HepG2 (cell line): Measurements from ENCODE around the gene NOP56. TPM values are rescaled to one million over a fixed set of nuclear protein-coding genes. Genes with fewer than 3 reads are reported as not detected.

ENCODE experiments used
- ATF4 ChIP-seq, 2 experiments: fragments of 450-650 bp in 1 of 2; sonication (generic) in 1 of 2; formaldehyde crosslinking; IDR thresholded peaks; 2 replicates each; pipeline versions ENCODE4 v1.5.0 to v1.8.0; 2020 to 2022; ENCODE audit warnings: mild to moderate bottlenecking in 1 of 2, missing genetic modification reagents in 1 of 2
- KLF11 ChIP-seq: IDR thresholded peaks from 2 replicates; pipeline ENCODE4 v1.6.1; 2016; ENCODE audit warnings: missing compliant biosample characterization
- LCORL ChIP-seq, 2 experiments: fragments of 450-650 bp in 1 of 2; sonication (generic) in 1 of 2; formaldehyde crosslinking in 1 of 2; IDR thresholded peaks; 2 replicates each; pipeline versions ENCODE4 v1.5.0 to v1.6.1; 2017 to 2020; ENCODE audit warnings: antibody characterized with exemption in 1 of 2, missing genetic modification reagents in 1 of 2
- MIXL1 ChIP-seq: IDR thresholded peaks from 2 replicates; pipeline ENCODE4 v1.6.1; 2016
- PAX8 ChIP-seq: sonication (generic); formaldehyde crosslinking; IDR thresholded peaks from 2 replicates; pipeline ENCODE4 v1.8.0; 2022; ENCODE audit warnings: mild to moderate bottlenecking, missing genetic modification reagents, borderline replicate concordance
- POLR2A ChIP-seq, 2 experiments: IDR thresholded peaks; 2 replicates each; pipeline ENCODE4 v1.6.1; 2011; ENCODE audit warnings: low read depth in 2 of 2, low read length in 2 of 2, mild to moderate bottlenecking in 1 of 2, moderate library complexity in 1 of 2; ENCODE audit not compliant: insufficient read depth in 1 of 2
- RARA ChIP-seq: IDR thresholded peaks from 2 replicates; pipeline ENCODE4 v1.6.1; 2016; ENCODE audit warnings: missing genetic modification reagents, missing compliant biosample characterization
- RBFOX2 ChIP-seq: fragments of 200-400 bp; formaldehyde crosslinking; IDR thresholded peaks from 2 replicates; pipeline ENCODE4 v1.6.1; 2017; ENCODE audit warnings: low read depth, mild to moderate bottlenecking, low read length
- SNAPC2 ChIP-seq: sonication (generic); formaldehyde crosslinking; IDR thresholded peaks from 2 replicates; pipeline ENCODE4 v1.8.1; 2022; ENCODE audit warnings: mild to moderate bottlenecking, missing genetic modification reagents
- TFDP1 ChIP-seq: IDR thresholded peaks from 2 replicates; pipeline ENCODE4 v1.6.1; 2016; ENCODE audit warnings: missing compliant biosample characterization, missing genetic modification reagents, borderline replicate concordance
- ZBED4 ChIP-seq: sonication (generic); formaldehyde crosslinking; IDR thresholded peaks from 2 replicates; pipeline ENCODE4 v1.4.0; 2020; ENCODE audit warnings: missing genetic modification reagents, borderline replicate concordance
- ZFAT ChIP-seq: sonication (generic); formaldehyde crosslinking; conservative IDR thresholded peaks from 2 replicates; pipeline ENCODE4 v1.8.1; 2023; ENCODE audit warnings: missing genetic modification reagents, inconsistent platforms
- ZNF121 ChIP-seq: sonication (generic); formaldehyde crosslinking; IDR thresholded peaks from 2 replicates; pipeline ENCODE4 v1.5.0; 2020; ENCODE audit warnings: mild to moderate bottlenecking, missing genetic modification reagents
- ZNF253 ChIP-seq: sonication (generic); formaldehyde crosslinking; IDR thresholded peaks from 2 replicates; pipeline ENCODE4 v1.8.0; 2022; ENCODE audit warnings: mild to moderate bottlenecking, missing genetic modification reagents, borderline replicate concordance
- ZNF292 ChIP-seq: sonication (generic); formaldehyde crosslinking; IDR thresholded peaks from 2 replicates; pipeline ENCODE4 v1.8.1; 2022; ENCODE audit warnings: mild to moderate bottlenecking, low read depth, missing genetic modification reagents, borderline replicate concordance
- ZNF3 ChIP-seq: IDR thresholded peaks from 2 replicates; pipeline ENCODE4 v1.7.0; 2017; ENCODE audit warnings: inconsistent platforms
- ZNF512B ChIP-seq: sonication (generic); formaldehyde crosslinking; IDR thresholded peaks from 2 replicates; pipeline ENCODE4 v1.5.1; 2020; ENCODE audit warnings: missing genetic modification reagents, mild to moderate bottlenecking, borderline replicate concordance
- ZNF562 ChIP-seq: sonication (generic); formaldehyde crosslinking; IDR thresholded peaks from 2 replicates; pipeline ENCODE4 v1.8.0; 2022; ENCODE audit warnings: missing genetic modification reagents, borderline replicate concordance
- ZNF572 ChIP-seq: sonication (generic); formaldehyde crosslinking; IDR thresholded peaks from 2 replicates; pipeline ENCODE4 v1.5.1; 2020; ENCODE audit warnings: mild to moderate bottlenecking, missing genetic modification reagents
- ZNF7 ChIP-seq: IDR thresholded peaks from 2 replicates; pipeline ENCODE4 v1.6.1; 2016; ENCODE audit warnings: missing biosample characterization, missing genetic modification reagents
- ZNF83 ChIP-seq: sonication (generic); formaldehyde crosslinking; IDR thresholded peaks from 2 replicates; pipeline ENCODE4 v1.4.0; 2020; ENCODE audit warnings: missing genetic modification reagents, mild to moderate bottlenecking, borderline replicate concordance
- ZSCAN12 ChIP-seq: sonication (generic); formaldehyde crosslinking; IDR thresholded peaks from 2 replicates; pipeline ENCODE4 v1.9.0; 2021; ENCODE audit warnings: mild to moderate bottlenecking, missing genetic modification reagents
- polyA plus RNA-seq, 8 experiments: library from polyadenylated mRNA; depleted of rRNA in 3 of 8; stranded (reverse) in 7 of 8; unstranded in 1 of 8; fragments of >200 nt; fragmentation: Illumina TruSeq in 4 of 8; extraction: Trizol in 4 of 8; gene quantifications; 2 replicates each; pipeline versions ENCODE4 v1.2.1 to v1.2.3, GENCODE V29; 2011 to 2016; ENCODE audit warnings: low read depth in 4 of 8, missing spikeins in 1 of 8, mixed read lengths in 1 of 8; ENCODE audit not compliant: insufficient read depth in 1 of 8
- total RNA-seq, 5 experiments: library from RNA; depleted of rRNA; stranded (reverse); fragments of >200 nt; fragmentation: Illumina TruSeq; extraction: Trizol; gene quantifications; 2 replicates each; pipeline ENCODE4 v1.2.3, GENCODE V29; 2016; ENCODE audit warnings: low read depth in 1 of 5

NOP56 gene
- total and polyA plus RNA-seq, 2 of the 13 experiments (the other 11 are each of a cell fraction or from before 2014, with no cell fraction given): 369 to 1,116 TPM

DNA sequence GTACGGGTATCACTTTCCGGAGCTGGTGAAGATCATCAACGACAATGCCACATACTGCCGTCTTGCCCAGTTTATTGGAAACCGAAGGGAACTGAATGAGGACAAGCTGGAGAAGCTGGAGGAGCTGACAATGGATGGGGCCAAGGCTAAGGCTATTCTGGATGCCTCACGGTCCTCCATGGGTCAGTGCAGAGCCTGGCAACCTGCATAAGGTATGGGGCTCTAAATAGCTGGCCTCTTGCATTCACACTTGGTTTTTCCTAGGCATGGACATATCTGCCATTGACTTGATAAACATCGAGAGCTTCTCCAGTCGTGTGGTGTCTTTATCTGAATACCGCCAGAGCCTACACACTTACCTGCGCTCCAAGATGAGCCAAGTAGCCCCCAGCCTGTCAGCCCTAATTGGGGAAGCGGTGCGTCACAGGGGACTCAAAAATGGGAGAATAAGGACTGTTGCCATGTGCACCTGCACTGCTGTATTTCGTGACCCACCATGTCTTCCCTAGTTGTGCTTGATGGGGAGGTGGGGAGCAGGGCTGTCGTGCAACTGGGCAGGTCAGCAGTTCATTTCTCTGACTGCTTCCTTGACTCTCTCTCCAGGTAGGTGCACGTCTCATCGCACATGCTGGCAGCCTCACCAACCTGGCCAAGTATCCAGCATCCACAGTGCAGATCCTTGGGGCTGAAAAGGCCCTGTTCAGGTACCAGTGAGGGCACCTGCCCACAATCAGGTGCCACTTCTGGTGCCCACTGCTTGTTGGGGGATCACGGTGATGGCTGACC, 3.1 kb downstream of the NOP56 start (continued):
- TF ChIP-seq ZBED4 (CRISPR knock-in tag) (no peak), ZNF83 (no peak), ZFAT (no peak), MIXL1 (CRISPR knock-in tag) (no peak), ATF4 (CRISPR knock-in tag; IDR thresholded peaks at IDR 0.05) (0 out of 4 replicates have a peak, but pooled peaks of 1 of the 2 experiments have one; percentile 22), ZNF512B (CRISPR knock-in tag) (no peak), ZNF121 (CRISPR knock-in tag) (no peak), ZNF3 (CRISPR knock-in tag) (no peak), POLR2A (IDR thresholded peaks at IDR 0.05; ENCODE audit: insufficient read depth in 1 of 2, low read depth in 2 of 2, low read length in 2 of 2) (peak; percentile 39 to 46; a peak in 3 of 4 replicates), LCORL (IDR thresholded peaks at IDR 0.05) (no peak), LCORL (CRISPR knock-in tag; IDR thresholded peaks at IDR 0.05) (no peak), ZNF572 (CRISPR knock-in tag) (no peak), TFDP1 (CRISPR knock-in tag) (0 out of 2 replicates have a peak, but pooled peaks have one; percentile 10), PAX8 (CRISPR knock-in tag) (no peak), SNAPC2 (CRISPR knock-in tag) (no peak), ZNF7 (CRISPR knock-in tag) (no peak), ZNF292 (CRISPR knock-in tag) (no peak), ZNF253 (CRISPR knock-in tag) (no peak), ZNF562 (CRISPR knock-in tag) (no peak), ZSCAN12 (CRISPR knock-in tag) (no peak), RBFOX2 (peak; percentile 71), RARA (no peak), KLF11 (CRISPR knock-in tag) (no peak)
